T-helper 1 cell treated with Interleukin-12 subunit alpha and Interleukin-12 subunit beta and Interleukin-4 antibody, amounts not matched to agents 30 ng/mL and 1 ng/mL, for 36 hours (primary cell): ENCODE data around the gene TRIM29. TPM values are rescaled to one million over a fixed set of nuclear protein-coding genes. Genes with fewer than 3 reads are reported as not detected.
"Not testable (repeated sequence)": the region's sequence is repeated elsewhere in the genome, so short reads cannot be mapped to it uniquely, and the experiment has no call there.

Experiments used
- intact Hi-C: fragments of 100-400 bp; cut with micrococcal nuclease; formaldehyde crosslinking; loops from one replicate; pipeline ENCODE4 v1.15.1; 2024
- total RNA-seq: library from RNA; stranded (reverse); gene quantifications from 2 replicates; pipeline ENCODE4 v1.2.3, GENCODE V29; 2022

The TRIM29 gene
- total RNA-seq = not detected in 2 replicates

DNA sequence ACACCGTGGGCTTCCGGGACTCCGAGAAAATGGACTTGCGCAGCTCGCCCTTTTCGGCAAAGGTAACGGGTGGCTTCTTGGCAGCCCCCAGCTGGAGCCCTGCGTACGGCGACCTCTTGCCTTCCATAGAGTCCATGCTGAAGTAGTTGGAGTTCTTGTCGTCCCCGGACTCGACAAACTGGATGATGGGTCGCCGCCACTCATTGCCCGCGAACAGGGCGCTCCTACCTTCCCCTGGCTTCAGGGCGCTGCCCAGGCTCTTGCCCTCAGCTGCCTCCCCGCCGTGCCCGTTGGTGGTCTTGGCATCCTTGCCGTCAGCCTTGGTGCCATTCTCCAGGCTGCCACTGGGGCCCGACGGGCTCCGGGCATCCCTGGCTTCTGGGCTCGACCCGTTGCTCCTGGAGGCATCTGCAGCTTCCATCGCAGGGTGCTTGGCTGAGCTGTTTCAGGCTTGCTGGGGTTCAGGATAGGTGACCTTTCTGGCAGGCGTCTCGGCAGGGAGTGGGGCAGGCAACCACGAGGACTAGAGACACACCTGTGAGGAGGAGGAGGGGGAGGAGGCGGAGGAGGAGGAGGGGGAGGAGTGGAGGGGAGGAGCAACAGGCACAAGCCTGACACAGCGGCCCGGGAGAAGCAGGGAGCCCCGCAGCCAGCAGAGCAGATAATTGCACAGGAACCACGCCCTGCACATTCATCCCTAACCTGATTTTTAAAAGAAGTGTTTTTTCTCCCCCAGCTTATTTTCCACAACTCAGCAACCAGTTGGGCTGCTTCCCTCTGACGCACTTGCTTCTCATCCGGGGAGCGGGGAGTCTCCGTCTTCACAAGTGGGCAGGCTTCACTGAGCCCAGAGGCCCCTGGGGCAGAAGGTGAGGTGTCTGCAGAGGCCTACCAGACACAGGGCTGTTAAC, at the start of gene TRIM29:
TRIM29 (minus strand) TSS at position 503 of the 911 bp plus-strand sequence; CDS start at position 421, 82 bp downstream.
- intact Hi-C loops = no loop called here

DNA sequence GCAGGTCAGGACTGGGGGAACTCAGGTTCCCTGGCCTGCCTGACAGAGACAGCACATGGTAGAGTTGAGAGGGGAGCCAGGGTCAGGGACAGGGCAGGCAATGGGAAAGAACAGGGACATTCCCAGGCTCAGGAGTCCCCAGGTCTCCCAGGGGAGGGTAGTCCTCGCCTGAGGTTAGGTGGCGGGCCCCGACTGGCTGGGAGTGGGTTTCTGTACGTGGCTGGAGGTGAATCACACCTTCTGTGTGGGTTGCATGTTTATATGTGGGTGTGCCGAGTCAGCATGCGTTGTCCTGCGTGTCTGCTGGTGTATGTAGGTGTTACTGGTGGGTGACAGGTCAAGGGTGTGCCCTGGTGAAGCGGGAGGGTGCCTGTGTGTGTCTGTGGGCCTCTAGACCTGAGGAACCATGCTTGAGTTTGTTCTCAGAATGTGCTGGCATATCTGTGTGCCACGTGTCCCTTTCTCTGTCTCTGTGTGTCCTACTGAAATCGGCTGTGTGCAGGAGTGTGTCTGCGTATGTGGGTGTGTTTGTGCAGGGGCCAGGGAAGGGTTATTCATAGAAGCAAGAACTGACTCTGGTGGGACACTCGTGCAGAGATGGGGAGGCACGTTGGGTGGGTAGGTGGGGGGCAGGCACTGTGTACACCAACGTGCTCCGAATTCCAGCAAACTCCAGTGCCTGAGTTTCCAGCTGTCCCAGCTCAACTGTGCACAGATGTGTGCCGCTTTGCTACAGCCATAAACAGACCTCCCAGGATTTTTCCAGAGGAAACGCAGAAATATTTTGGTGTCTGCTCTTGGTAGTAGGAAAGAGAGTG, 49.1 kb upstream of the TRIM29 start:
- intact Hi-C loops = no loop called here

DNA sequence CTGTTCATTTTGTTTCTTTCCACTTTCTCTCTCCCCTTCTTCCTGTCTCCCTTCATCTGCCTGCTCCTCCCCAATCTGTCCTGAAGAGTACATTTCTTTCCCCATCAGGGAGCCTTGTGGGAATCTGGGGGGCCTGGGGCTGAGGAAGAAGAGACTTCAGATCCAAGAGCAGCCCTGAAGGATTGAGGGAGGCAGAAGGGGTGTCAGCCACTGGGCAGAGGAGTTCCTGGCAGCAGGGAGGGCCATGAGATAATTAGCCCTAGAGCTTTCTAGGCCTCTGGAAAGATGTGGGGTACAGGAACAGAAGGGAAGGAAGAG, 48.5 kb upstream of the TRIM29 start:
- intact Hi-C loops = no loop called here

GRCh38 chr11:120185706-120186455, 48.0 kb upstream of the TRIM29 start:
- intact Hi-C loops = no loop called here

- intact Hi-C loops = no loop called here
Observed at GRCh38 chr11:120184946-120185705, 47.2 kb upstream of the TRIM29 start.

DNA sequence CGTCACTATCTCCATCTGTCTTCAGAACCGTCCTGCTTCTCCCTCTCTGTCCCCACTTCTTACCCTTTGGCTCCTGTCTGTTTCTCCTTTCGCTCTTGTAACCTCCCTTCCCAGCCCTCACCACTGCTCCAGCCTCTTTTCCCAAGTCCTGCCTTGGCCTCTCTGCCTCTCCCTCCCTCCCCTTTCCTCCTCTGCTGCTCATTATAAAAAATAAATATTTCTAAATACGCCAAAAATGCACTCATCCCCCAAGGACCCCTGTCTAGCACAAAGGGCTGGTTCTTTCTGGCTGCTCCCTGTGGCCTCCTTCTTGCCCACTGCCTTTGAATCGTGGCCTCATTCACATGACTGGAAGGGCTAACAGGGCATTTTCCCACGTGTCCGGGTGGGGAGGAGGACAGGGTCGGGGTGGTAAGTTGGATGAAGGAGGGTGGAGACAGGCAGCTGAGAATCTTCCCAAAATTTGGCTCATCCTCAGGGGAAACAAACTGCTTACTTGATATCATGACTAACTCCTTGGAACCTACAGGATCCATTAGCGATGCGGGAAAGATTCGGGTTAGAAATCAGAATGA, 46.5 kb upstream of the TRIM29 start:
- intact Hi-C loops = no loop called here

DNA sequence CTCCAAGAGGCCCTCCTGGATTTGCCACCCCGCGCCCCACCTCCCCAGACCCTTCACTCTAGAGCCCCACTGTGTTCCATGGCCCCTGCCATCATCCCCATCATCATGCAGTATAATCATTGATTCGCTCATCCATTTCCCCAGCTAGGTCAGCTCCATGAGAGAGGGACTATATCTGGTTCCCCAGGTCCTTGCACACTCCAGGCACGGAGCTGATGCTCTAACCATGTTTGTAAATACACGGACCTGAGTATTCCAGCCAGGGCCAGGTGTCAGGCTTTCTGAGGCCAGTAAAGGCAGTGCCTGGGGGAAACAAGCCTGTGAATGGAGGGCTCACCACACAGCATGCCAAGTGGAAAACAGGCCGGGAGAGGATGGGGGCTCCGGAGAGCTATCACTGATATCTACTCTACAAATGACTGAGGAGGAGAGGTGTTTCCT, 45.8 kb upstream of the TRIM29 start:
- intact Hi-C loops = no loop called here

DNA sequence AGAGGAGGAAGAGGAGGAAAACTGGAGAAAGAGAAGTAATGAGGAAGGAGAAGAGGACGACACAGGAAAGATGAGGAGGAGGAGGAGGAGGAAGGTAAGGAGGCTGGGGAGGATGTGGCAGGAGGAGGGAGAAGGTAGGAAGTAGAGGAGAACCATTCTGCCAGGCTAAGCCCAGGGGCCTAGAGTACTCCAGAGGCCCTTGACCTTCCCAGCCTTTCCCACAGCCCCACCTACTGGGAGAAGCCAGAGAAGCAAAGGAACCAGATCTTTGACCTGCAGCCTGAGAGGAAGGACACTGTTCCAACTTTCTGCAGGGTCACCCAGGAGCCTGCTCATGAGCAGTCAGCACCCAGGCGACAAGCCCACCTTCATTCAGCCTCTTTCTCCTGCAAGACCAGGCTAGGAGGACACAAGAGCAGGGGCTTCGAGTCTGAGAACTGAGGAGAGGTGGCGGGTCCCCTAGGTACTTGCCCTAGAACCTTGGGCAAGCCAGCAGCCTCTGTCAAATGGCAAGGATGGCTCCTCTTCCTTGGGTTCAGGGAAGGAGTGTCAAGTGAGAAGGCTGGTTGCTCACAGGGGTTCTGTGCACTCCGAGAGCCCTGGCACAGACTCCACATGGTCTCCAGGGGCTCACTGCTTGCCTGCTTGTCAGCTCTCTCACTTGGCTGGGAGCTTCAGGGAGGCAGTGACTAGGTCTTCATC, 45.0 kb upstream of the TRIM29 start:
- intact Hi-C loops = no loop called here

DNA sequence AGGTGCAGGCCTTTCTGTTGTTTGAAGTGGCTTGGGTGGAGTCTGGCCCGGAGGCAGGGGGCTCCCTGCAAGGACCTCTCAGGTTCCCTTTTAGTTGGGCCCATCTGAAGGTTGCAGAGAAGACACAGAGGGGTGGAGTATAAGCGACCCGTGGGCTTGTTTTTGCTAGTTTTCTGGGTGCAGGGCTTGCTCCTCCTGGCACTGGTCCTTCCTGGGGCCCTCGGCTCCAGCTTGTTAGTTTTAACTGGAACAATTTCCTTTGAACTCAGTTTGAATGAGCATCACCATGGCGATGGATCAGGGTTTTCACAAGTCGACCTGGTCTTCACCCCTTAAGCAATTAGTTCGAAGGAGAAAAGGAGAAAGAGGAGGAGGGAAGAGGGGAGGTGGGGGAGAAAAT, 44.5 kb upstream of the TRIM29 start:
- intact Hi-C loops = no loop called here

- intact Hi-C loops = no loop called here
Observed at GRCh38 chr11:120181376-120181975, 43.6 kb upstream of the TRIM29 start.

- intact Hi-C loops = no loop called here
Observed at GRCh38 chr11:120180551-120181232, 42.8 kb upstream of the TRIM29 start.

GRCh38 chr11:120180063-120180462, 42.1 kb upstream of the TRIM29 start:
- intact Hi-C loops = not testable (repeated sequence)

- intact Hi-C loops = no loop called here
Observed at GRCh38 chr11:120179057-120179672, 41.3 kb upstream of the TRIM29 start.

DNA sequence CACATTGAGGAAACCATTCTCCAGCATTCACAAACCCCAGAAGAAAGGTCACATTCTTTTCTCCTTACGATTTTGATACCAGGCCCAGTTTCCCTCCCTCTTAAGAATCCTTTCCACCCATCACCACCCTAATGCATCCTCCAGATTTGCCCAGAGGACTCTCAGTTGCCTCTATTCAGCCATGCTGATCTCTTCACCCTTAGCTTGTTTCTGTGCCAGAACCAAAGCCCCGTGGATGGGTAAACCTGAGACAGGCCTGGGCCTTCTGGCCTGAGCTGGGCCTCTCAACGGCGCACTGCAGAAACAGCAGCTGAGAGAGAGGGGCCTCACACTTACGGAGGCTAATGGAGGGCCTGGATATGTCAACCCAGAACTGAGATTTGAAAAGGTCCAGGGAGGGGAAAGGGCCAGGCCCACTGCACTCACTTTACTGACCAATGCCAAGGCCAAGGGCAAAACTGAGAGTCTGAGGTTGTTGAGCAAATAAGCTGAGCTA, 40.7 kb upstream of the TRIM29 start:
- intact Hi-C loops = no loop called here

- intact Hi-C loops = no loop called here
Observed at GRCh38 chr11:120174866-120175265, 37.0 kb upstream of the TRIM29 start.

- intact Hi-C loops = no loop called here
Observed at GRCh38 chr11:120173807-120174206, 35.9 kb upstream of the TRIM29 start.

- intact Hi-C loops = no loop called here
Observed at GRCh38 chr11:120173019-120173705, 35.2 kb upstream of the TRIM29 start.
